RWPE2 (cell line): ENCODE data around the gene SLC30A10.
"Not testable (repeated sequence)": the region's sequence is repeated elsewhere in the genome, so short reads cannot be mapped to it uniquely, and the experiment has no call there.

Experiments used
- ATAC-seq: fragments of 200-7000 bp; cut with Tn5 transposase; 3 replicates; pipeline ENCODE4 v1.9.1; 2021; ENCODE audit warnings: low read depth
- DNase-seq: peaks from one replicate; pipeline ENCODE4 v3.0.0-alpha.2; 2020; ENCODE audit warnings: low spot score
- H3K27ac ChIP-seq: fragments of 450-650 bp; 2 replicates; pipeline ENCODE4 v1.5.1; 2017; ENCODE audit warnings: mild to moderate bottlenecking; ENCODE audit not compliant: poor library complexity, severe bottlenecking
- H3K27me3 ChIP-seq: fragments of 250-450 bp; sonication (Bioruptor Pico); 2 replicates; pipeline ENCODE4 v1.5.1; 2021; ENCODE audit warnings: mild to moderate bottlenecking, moderate library complexity; ENCODE audit not compliant: insufficient read depth, poor library complexity, severe bottlenecking
- H3K36me3 ChIP-seq: fragments of 250-450 bp; sonication (Bioruptor Pico); 2 replicates; pipeline ENCODE4 v1.5.1; 2020; ENCODE audit warnings: low read depth, mild to moderate bottlenecking, moderate library complexity
- H3K4me1 ChIP-seq: fragments of 250-450 bp; sonication (Bioruptor Pico); 2 replicates; pipeline ENCODE4 v1.5.1; 2021; ENCODE audit warnings: mild to moderate bottlenecking, moderate library complexity; ENCODE audit not compliant: insufficient read depth, poor library complexity, severe bottlenecking
- H3K4me3 ChIP-seq: fragments of 250-450 bp; sonication (Bioruptor Pico); 2 replicates; pipeline ENCODE4 v1.5.1; 2021; ENCODE audit warnings: mild to moderate bottlenecking, moderate library complexity; ENCODE audit not compliant: severe bottlenecking
- H3K9me3 ChIP-seq: fragments of 250-450 bp; sonication (Bioruptor Pico); 2 replicates; pipeline ENCODE4 v1.5.1; 2021; ENCODE audit warnings: mild to moderate bottlenecking, moderate library complexity; ENCODE audit not compliant: severe bottlenecking
- CTCF ChIP-seq: fragments of 450-650 bp; IDR thresholded peaks from one replicate; pipeline ENCODE4 v1.5.1; 2017; ENCODE audit warnings: mild to moderate bottlenecking, moderate library complexity; ENCODE audit not compliant: poor library complexity, severe bottlenecking

SLC30A10 gene

GRCh38 chr1:219900201-219900600, 28.2 kb downstream of the SLC30A10 start:
- H3K36me3 ChIP-seq = no peaks in the 10 kb centered on the region
- no peak for TF ChIP-seq CTCF
- H3K27ac ChIP-seq = no peak overlapping the region

GRCh38 chr1:219898375-219898774, 30.0 kb downstream of the SLC30A10 start:
- Histone ChIP-seq H3K4me1 (no peaks in the 10 kb centered on the region), H3K4me3 (no peak overlapping the region), H3K27ac (no peak overlapping the region), H3K36me3 (no peaks in the 10 kb centered on the region), H3K9me3 (no peaks in the 10 kb centered on the region), H3K27me3 (no peaks in the 10 kb centered on the region)
- DNase-seq (no peak), ATAC-seq (no peak)
- TF ChIP-seq CTCF = no peak

More at GRCh38 chr1:219900201-219900600, 28.2 kb downstream of the SLC30A10 start:
- Histone ChIP-seq H3K4me3 (no peak overlapping the region), H3K9me3 (no peaks in the 10 kb centered on the region), H3K4me1 (no peaks in the 10 kb centered on the region), H3K27me3 (no peaks in the 10 kb centered on the region)
- ATAC-seq (no peak), DNase-seq (no peak)

- no peak for TF ChIP-seq CTCF
- no peaks in the 10 kb centered on the region for H3K9me3 ChIP-seq
- H3K4me1 ChIP-seq = no peaks in the 10 kb centered on the region
- no peak overlapping the region for H3K27ac ChIP-seq
- H3K27me3 ChIP-seq = no peaks in the 10 kb centered on the region
- no peaks in the 10 kb centered on the region for H3K36me3 ChIP-seq
- H3K4me3 ChIP-seq = no peak overlapping the region
- ATAC-seq = no peak
- no peak for DNase-seq
Measured at GRCh38 chr1:219897914-219898313, 30.4 kb downstream of the SLC30A10 start.

- H3K36me3 ChIP-seq, ATAC-seq, H3K27ac ChIP-seq, H3K4me3 ChIP-seq, H3K27me3 ChIP-seq, DNase-seq, H3K9me3 ChIP-seq, H3K4me1 ChIP-seq: not testable (repeated sequence)
Measured at GRCh38 chr1:219892271-219892670, 36.1 kb downstream of the SLC30A10 start.

- H3K36me3 ChIP-seq, H3K4me3 ChIP-seq, H3K9me3 ChIP-seq, DNase-seq, H3K27me3 ChIP-seq, H3K4me1 ChIP-seq, ATAC-seq, H3K27ac ChIP-seq: not testable (repeated sequence)
Measured at GRCh38 chr1:219891846-219892245, 36.5 kb downstream of the SLC30A10 start.

GRCh38 chr1:219888667-219889066, 39.7 kb downstream of the SLC30A10 start:
- not testable (repeated sequence) for H3K9me3 ChIP-seq, H3K4me3 ChIP-seq, H3K36me3 ChIP-seq, H3K27me3 ChIP-seq, ATAC-seq, H3K4me1 ChIP-seq, H3K27ac ChIP-seq, DNase-seq
